CD4-positive, alpha-beta T cell treated with Interleukin-2 at 100 ng/mL for 4 hours (primary cell): ENCODE data around the gene CTR9.

Experiments used
- DNase-seq: peaks from one replicate; pipeline ENCODE4 v3.0.0-alpha.2; 2020; ENCODE audit warnings: low spot score

The CTR9 gene

DNA sequence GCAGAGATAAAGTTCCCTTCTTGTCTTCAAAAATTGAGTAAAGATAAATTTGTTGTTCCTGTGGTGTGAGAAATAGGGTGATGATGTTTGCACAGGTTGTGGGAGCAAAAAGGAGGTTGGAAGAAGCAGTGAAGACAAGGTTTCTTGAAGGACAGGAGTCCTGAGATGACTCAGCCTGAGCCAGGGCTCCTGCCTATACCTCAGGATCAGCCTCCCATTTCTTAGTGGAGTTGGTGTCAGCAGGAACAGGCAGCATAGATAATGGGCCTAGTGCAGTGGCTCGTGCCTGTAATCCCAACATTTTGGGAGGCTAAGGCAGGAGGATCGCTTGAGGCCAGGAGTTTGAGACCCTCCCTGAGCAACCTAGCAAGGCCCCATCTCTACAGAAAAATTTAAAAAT is 29.0 kb downstream of the CTR9 start:
- DNase-seq: no peak

DNA sequence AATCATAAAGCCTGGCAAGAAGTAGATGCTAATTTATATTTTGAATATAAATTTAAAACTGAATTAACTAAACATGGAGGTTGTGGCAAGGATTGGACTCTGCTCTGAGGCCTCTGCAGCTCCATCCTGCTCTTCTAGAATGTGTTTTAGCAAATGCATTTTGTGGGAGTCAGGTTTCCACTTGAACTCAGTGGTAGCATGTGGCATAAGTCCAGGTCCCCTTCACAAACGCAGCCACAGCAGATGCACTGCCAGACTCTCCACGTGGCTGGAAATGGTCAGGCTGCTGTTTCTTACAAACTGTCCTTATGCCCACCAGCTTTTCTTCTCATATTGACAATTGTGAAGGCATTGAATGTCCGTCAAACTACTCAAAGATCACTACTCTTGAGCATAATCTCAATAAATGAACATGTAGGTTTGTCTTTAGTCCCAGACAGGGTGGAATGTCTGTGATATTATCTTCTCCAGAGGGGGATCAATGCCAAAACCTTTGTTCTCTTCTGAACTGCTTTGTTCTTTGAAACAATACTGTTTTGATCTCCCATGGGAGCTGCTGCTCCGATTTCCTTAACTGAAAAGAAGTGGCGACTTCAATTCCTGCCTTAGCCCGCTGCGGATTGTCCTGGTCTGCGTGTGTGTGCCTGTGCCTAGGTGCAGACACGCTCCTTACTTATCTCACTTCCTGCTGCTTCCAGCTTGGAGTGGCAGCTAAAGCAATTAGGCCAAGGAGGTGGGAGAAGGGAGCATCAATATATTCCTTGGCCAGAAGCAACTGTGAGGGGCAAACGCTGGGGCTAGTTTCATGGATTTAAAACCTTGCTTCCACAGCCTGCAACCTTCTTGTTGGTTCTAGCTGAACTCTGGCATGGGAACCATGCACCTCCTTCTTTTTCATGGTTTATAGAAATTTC is 33.4 kb downstream of the CTR9 start:
- DNase-seq: no peak

- DNase-seq: no peak
Measured at GRCh38 chr11:10785146-10785474, 34.1 kb downstream of the CTR9 start.

DNA sequence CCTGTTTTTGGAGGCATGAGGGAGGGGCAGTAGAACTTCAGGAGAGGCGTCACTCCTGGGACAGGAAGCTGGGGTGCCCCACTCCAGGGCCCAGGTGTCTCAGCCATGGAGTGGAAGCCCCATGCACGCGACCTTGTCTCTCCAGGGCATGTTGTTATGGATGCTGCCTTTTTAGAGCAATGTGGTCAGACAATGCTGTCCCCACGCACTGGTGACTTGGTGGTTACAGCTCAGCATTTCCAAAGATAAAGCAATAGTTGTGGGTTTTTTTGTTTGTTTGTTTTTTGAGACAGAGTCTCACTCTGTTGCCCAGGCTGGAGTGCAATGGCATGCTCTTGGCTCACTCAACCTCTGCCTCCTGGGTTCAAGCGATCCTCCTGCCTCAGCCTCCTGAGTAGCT is 35.4 kb downstream of the CTR9 start:
- DNase-seq: no peak

- DNase-seq: peak; percentile 82
Measured at GRCh38 chr11:10792385-10793068, 41.5 kb downstream of the CTR9 start.

- no peak for DNase-seq
Measured at GRCh38 chr11:10793470-10794255, 42.6 kb downstream of the CTR9 start.

DNA sequence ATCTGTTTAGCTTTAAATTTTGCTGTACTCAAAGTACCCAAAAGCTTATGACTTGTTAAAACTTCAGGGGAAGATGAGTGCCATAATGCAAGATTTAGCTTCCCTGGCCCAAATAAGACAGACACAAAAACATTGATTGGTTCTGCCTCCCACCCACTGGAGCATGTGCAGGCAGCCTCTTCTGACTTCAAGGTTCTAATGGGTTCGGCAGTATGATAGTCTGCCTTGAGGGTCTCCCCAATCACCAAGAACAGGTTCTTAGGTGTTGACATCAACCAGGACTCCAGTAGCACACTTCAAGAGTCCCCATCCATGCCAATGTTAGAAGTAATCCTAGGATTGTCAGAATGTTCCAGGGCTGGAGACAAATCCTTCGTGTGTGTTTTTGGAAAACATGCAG is 45.1 kb downstream of the CTR9 start:
- no peak for DNase-seq

- peak; percentile 34 for DNase-seq
Measured at GRCh38 chr11:10797001-10797400, 46.0 kb downstream of the CTR9 start.

DNA sequence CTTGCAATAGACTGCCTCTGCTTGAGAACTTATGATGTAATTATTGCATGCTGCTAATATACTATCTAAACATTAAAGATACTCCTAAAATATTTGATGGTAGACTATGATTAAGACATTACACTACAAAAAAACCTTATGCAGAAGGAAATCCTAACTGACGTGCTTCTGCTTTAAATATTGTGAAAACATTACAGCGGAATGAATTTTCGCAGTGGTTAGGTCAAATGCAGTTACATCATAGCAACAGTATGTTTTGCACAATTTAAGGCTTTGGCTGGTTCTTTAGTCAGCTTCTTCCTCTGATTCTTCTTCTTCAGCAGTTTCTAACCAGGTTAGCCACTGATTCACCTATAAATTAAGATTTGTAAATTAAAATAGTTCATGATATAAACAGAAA is 46.5 kb downstream of the CTR9 start:
- no peak for DNase-seq

- no peak for DNase-seq
Measured at GRCh38 chr11:10798330-10798928, 47.4 kb downstream of the CTR9 start.

DNA sequence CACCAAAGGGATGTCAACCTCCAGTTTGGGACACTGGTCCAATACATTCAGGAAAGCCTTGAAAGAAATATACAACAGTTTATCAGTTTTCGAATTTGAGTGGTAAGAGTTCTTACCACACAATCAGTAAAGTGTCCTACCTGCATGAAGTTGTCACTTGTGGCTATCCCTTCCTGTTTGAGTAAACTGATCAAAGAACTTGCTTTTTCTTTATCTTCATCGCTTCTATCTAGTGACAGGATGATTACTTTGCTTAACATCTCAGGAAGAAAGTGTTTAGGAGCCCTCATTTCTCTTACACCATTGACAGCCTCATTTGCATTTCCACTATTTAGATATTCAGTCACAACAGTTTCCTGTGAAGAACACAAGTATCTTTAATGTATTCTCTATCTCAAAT is 49.2 kb downstream of the CTR9 start:
- no peak for DNase-seq

- no peak for DNase-seq
Measured at GRCh38 chr11:10803676-10804075, 52.6 kb downstream of the CTR9 start.

DNA sequence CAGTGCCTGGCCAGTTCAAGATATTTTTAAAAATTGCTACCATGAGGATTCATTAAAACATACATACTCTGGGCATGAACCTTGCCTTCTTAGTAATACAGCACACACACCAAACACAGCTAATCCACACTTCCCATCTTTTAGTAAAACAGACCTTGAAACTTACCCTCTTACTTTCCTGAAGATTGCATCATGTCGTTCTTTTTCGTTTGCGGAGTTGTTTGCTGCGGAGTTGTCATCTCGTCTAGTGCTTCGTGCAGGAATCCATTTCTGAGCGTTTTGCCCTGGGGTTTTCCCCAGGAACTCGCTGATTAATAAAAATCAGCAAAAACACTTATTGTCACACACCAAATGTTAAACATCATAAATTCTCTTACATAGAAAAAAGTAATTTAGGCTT is 54.7 kb downstream of the CTR9 start:
- no peak for DNase-seq

GRCh38 chr11:10806206-10806605 is 55.2 kb downstream of the CTR9 start:
- DNase-seq: no peak

- peak; percentile 31 for DNase-seq
Measured at GRCh38 chr11:10807493-10808234, 56.6 kb downstream of the CTR9 start.

GRCh38 chr11:10808235-10808552 is 57.1 kb downstream of the CTR9 start:
- no peak for DNase-seq

DNA sequence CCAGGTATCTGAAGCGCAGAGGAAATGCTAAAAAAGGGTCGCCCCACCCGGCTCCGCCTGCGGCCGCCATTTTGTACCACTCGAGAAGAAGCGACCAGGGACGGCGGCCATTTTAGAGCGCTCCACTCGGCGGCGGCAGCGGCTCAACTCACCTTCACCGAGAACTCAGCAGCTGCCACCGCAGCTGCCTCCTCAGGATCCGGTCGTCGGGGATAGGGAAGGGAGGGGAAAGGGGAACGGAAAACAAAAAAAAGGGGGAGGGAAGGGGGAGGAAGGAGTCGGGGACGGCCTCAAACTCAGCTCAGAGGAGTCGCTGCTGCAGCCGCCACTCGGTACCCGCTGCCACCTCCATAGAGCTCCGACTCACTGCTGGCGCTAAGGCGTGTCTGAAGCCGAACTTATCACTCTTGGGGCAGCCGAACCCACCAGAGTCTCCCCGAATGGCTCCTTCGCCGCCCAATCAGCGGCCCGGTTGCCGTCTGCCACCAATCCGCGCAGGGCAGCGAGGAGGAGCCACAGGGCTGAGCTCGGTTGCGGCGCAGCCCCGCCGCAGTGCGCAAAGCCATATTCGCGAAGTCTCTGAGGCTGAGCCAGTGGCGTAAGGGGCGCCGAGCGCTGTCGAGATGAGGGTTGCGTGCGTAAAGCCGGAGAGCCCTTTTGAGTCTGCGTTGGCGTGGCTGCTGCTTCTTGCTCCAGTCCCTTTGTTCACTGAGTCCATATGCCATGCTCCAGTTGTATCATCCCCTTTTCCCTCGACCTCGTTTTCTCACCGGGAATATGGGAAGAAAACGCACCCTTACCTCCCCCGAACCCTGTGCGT is 57.7 kb downstream of the CTR9 start, which contains the start of gene EIF4G2:
TSS of gene EIF4G2 (minus strand) at position 374 of the 820 bp plus-strand sequence.
- DNase-seq: peak; percentile 98

DNA sequence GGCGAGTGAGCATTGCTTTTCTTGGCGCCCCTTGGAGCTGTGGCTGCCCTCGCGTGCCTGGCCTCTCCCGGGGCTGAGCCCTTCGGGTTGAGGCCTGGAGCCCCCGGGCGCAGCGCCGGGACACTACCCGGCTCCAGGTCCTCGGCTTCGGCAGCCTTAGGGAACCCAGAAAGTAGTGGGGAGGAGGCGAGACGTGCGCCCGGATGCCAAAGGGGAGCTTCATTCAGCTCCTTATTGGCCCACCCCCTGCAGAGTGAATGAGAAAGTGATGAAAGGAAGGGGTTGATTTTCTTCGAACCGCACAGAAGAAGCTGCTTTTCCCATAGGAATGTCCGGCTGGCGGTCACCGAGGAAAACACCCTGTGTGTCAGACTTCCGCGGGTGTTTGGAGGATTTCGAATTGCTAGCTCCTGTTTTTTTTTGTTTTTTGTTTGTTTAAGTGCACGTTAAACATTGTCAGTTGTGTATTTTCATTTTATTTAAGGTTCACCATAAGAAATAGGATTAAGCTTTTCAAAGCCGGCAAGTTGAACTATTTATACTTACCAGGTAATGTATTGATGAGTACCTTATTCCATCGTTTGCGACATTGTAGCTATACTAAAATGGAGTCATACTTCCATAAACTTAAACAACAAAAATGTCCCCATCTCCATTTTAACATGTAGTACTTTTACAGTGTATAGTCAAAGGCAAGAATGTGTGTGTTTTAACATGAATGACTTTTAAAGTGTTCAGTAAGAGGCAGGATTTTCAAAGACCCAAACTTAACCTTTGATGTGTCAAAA is 58.5 kb downstream of the CTR9 start:
- DNase-seq: peak; percentile 37

GRCh38 chr11:10813945-10814344 is 62.9 kb downstream of the CTR9 start:
- no peak for DNase-seq

- DNase-seq: no peak
Measured at GRCh38 chr11:10818594-10818993, 67.5 kb downstream of the CTR9 start.
